Ovary (tissue), 9 donors: ENCODE results near the gene UBE2J1. TPM values are rescaled to one million over a fixed set of nuclear protein-coding genes. Genes with fewer than 3 reads are reported as not detected.

Experiments
- DNase-seq, 5 donors: peaks; one replicate each; pipeline ENCODE4 v3.0.0-alpha.2; 2019 to 2020
- H3K27ac ChIP-seq, 2 donors: fragments of 200-600 bp; one replicate each; pipeline versions ENCODE4 v1.5.1 to v1.8.0; 2019 to 2022
- H3K27me3 ChIP-seq: fragments of 200-600 bp; one replicate; pipeline ENCODE4 v1.8.0; 2022
- H3K36me3 ChIP-seq: fragments of 200-600 bp; sonication (generic); one replicate; pipeline ENCODE4 v1.5.1; 2019
- H3K4me1 ChIP-seq: one replicate; pipeline ENCODE4 v1.8.1; 2013; ENCODE audit warnings: mild to moderate bottlenecking, moderate library complexity; ENCODE audit not compliant: insufficient read depth
- H3K4me3 ChIP-seq: fragments of 200-600 bp; sonication (generic); one replicate; pipeline ENCODE4 v1.5.1; 2017
- H3K9me3 ChIP-seq, 2 donors: fragments of 200-600 bp in 1 of 2; sonication (generic) in 1 of 2; one replicate each; pipeline versions ENCODE4 v1.5.1 to v1.8.1; 2013 to 2019; ENCODE audit warnings: mild to moderate bottlenecking in 1 of 2, moderate library complexity in 1 of 2
- EP300 ChIP-seq: sonication (generic); formaldehyde crosslinking; IDR thresholded peaks from one replicate; pipeline ENCODE4 v1.6.1; 2017; ENCODE audit warnings: antibody characterized with exemption
- POLR2A ChIP-seq: fragments of 450-650 bp; IDR thresholded peaks from one replicate; pipeline ENCODE4 v1.6.1; 2017; ENCODE audit warnings: antibody characterized with exemption, mild to moderate bottlenecking, moderate library complexity
- WGBS, 3 donors: extraction: QIAGEN DNeasy Blood & Tissue Kit in 1 of 3; methylation state at CpG; one replicate each; pipeline versions ENCODE4 v1.1.5 to v1.1.7; 2013 to 2017; 5-methylcytosine and 5-hydroxymethylcytosine counted together
- intact Hi-C, 4 donors: fragments of 100-400 bp; cut with DNase I; formaldehyde crosslinking; loops; one replicate each; pipeline versions ENCODE4 v1.11.0 to v1.15.1; 2022 to 2023
- polyA plus RNA-seq, 2 donors: library from polyadenylated mRNA; stranded (reverse); fragments of 200-250 nt in 1 of 2; fragments of 350-450 nt in 1 of 2; fragmentation: Illumina TruSeq in 1 of 2; extraction: RNeasy Lipid Tissue Mini Kit (QIAGEN cat#74804) in 1 of 2; gene quantifications; one replicate each; pipeline ENCODE4 v1.2.3, GENCODE V29; 2013 to 2014
- total RNA-seq, 7 donors: library from RNA; depleted of rRNA in 2 of 7; stranded (reverse); fragments of >200 nt in 2 of 7; fragmentation: NEBNext Ultra II Directional in 3 of 7; extraction: Animal tissue kit (Norgen Biotek cat#: 25700) in 3 of 7; gene quantifications; one replicate each; pipeline versions ENCODE4 v1.1.0 to v1.2.4, GENCODE V29; 2016 to 2023
- TF ChIP-seq, protein P1 (sequence below), 3 donors: fragments of 450-650 bp in 2 of 3; fragments of 200-600 bp in 1 of 3; IDR thresholded peaks; one replicate each; pipeline versions ENCODE4 v1.5.1 to v1.8.0; 2016 to 2022; ENCODE audit warnings: antibody characterized with exemption in 3 of 3, mild to moderate bottlenecking in 1 of 3
- donor health status: DM: no; HTN: no; CAD: no; lungs with moderate emphysema.
- donor health status: DM: no; HTN: no; CAD: no.
- donor health status: Bipolar disorder and iron deficiency.
- donor health status: DM: yes; HTN: yes; CAD: no.
- donor health status: DM: no; HTN: no; CAD: no.
- donor health status: DM: yes; HTN: yes; CAD: no.

UBE2J1 gene
- total and polyA plus RNA-seq, 9 donors: 21.6 to 48.6 (median 35.8) TPM

DNA sequence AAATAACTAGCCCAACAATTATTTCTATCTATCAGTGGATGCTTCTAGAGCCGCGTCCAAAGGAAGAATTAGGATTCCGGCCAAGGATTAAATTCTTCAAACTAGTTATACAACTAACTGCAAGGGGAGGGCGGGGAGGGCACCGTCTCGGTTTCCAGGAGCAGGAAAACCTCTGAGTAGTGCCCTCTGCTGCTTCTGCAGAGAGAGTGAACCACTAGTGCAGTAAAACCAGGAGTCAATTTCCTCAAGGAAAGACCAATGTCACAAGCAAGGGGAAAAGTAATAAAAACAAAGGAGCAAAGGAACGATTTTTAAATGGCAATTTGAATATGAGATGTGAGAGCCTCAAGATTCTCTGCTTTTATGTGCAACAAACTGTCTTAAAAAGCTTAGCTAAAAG is 16.5 kb upstream of the UBE2J1 start:
- WGBS, 3 donors: 0 to 4% (median 3%) methylated on average over 7 of the region's 7 CpGs

DNA sequence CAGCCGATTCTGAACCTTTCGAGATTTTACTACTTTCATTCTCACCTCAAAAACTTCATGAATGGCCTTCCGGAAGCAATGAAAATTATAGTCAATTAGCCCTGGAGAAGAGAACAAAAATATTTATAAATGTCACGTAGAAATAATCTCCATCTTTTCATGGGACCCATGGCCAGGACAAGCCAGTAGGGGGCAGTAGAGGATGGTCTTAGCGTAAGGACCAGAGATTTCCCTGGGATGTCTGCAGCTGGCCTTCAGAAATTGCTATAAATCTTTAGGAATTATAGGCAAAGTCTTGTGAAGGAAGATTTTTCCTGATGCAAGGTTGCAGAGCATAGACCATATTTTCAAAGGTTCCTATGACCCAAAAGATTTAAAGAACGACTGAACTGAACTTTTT is 15.6 kb upstream of the UBE2J1 start:
- WGBS, 3 donors: 20 to 29% (median 25%) methylated on average over 6 of the region's 6 CpGs
- no peaks in the 10 kb centered on the region for H3K27me3 ChIP-seq
- H3K9me3 ChIP-seq: no peaks in the 10 kb centered on the region
- TF ChIP-seq POLR2A (no peak), EP300 (no peak)
- TF ChIP-seq, protein P1, sequence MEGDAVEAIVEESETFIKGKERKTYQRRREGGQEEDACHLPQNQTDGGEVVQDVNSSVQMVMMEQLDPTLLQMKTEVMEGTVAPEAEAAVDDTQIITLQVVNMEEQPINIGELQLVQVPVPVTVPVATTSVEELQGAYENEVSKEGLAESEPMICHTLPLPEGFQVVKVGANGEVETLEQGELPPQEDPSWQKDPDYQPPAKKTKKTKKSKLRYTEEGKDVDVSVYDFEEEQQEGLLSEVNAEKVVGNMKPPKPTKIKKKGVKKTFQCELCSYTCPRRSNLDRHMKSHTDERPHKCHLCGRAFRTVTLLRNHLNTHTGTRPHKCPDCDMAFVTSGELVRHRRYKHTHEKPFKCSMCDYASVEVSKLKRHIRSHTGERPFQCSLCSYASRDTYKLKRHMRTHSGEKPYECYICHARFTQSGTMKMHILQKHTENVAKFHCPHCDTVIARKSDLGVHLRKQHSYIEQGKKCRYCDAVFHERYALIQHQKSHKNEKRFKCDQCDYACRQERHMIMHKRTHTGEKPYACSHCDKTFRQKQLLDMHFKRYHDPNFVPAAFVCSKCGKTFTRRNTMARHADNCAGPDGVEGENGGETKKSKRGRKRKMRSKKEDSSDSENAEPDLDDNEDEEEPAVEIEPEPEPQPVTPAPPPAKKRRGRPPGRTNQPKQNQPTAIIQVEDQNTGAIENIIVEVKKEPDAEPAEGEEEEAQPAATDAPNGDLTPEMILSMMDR (IDR thresholded peaks at IDR 0.05): peak; percentile 39 to 47 (median 46)
- no peak overlapping the region for H3K27ac ChIP-seq
- intact Hi-C loops: loop anchor here in 2 of 4 donors (5.0 to 10.0 kb wide), 2 partner anchors 53 to 386 kb away; partner anchors contain the start of gene GABRR2 (in 1 of the 2)
- H3K4me1 ChIP-seq: peaks cover 1% of the 10 kb centered on the region
- DNase-seq: peak; percentile 34 to 69 (median 61)
- no peak overlapping the region for H3K4me3 ChIP-seq
- H3K36me3 ChIP-seq: no peaks in the 10 kb centered on the region

More for the DNA sequence above, 16.5 kb upstream of the UBE2J1 start:
- Histone ChIP-seq H3K4me3 (no peak overlapping the region), H3K27me3 (no peaks in the 10 kb centered on the region), H3K9me3 (no peaks in the 10 kb centered on the region), H3K36me3 (no peaks in the 10 kb centered on the region), H3K4me1 (peaks cover 1% of the 10 kb centered on the region), H3K27ac (no peak overlapping the region)
- intact Hi-C loops: loop anchor here in 2 of 4 donors (5.0 to 10.0 kb wide), 2 partner anchors 54 to 387 kb away; partner anchors contain the start of gene GABRR2 (in 1 of the 2)
- TF ChIP-seq POLR2A: no peak
- TF ChIP-seq EP300: no peak
- TF ChIP-seq, protein P1 (IDR thresholded peaks at IDR 0.05): peak; percentile 15 to 45 (median 31)
- DNase-seq: peak; percentile 59 to 76 (median 71)

- TF ChIP-seq, protein P1 (IDR thresholded peaks at IDR 0.05): no peak
- no peak for TF ChIP-seq POLR2A
- no peak for TF ChIP-seq EP300
- H3K36me3 ChIP-seq: no peaks in the 10 kb centered on the region
- H3K27me3 ChIP-seq: no peaks in the 10 kb centered on the region
- H3K27ac ChIP-seq: no peak overlapping the region
- H3K4me1 ChIP-seq: peaks cover 1% of the 10 kb centered on the region
- no peak overlapping the region for H3K4me3 ChIP-seq
- no peaks in the 10 kb centered on the region for H3K9me3 ChIP-seq
- intact Hi-C loops: loop anchor here in 1 of 4 donors (10.0 kb wide), 1 partner anchor 50 kb away; the partner anchor contains the start of gene GABRR2
- no peak for DNase-seq
These were observed 12.1 kb upstream of the UBE2J1 start for GRCh38 chr6:89364586-89364985.

DNA sequence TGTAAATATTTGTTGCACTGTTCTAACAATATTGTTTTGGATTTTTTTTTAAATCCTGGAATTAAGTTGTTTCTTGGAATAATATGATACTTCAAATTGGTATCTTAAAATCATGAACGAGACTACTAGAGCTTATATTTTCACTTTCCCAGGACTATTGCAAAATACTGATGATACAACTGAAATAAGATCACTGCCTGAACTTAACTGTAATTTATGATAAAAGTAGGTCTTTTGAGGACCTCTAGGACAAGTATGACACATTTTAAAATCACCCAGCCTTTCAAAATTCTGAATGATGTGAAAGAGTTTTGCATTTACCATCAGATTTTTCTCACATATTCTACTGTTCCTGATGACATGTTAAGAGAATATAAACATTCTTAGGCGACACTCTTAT is 8.6 kb upstream of the UBE2J1 start:
- TF ChIP-seq POLR2A: no peak
- TF ChIP-seq, protein P1 (IDR thresholded peaks at IDR 0.05): no peak
- TF ChIP-seq EP300: no peak
- DNase-seq: no peak
- intact Hi-C loops: loop anchor here in 1 of 4 donors (10.0 kb wide), 1 partner anchor 46 kb away; the partner anchor contains the start of gene GABRR2
- Histone ChIP-seq H3K9me3 (no peaks in the 10 kb centered on the region), H3K27ac (no peak overlapping the region), H3K4me3 (no peak overlapping the region), H3K27me3 (no peaks in the 10 kb centered on the region), H3K4me1 (no peaks in the 10 kb centered on the region), H3K36me3 (no peaks in the 10 kb centered on the region)
- 70 to 87% (median 75%) methylated on average over 2 of the region's 2 CpGs for WGBS, 3 donors
